IMR-90 (cell line): ENCODE results near the gene KRTAP10-11. TPM values are rescaled to one million over a fixed set of nuclear protein-coding genes. Genes with fewer than 3 reads are reported as not detected.

ENCODE experiments used
- ATAC-seq: fragments of 200-7000 bp; cut with Tn5 transposase; 2 replicates; pipeline ENCODE4 v1.9.1; 2020; ENCODE audit warnings: low read depth, mild to moderate bottlenecking, moderate library complexity
- BruUV-seq: library from RNA; stranded (reverse); fragments of 400-500 nt; replicated peaks from 2 replicates; lab custom pipeline; 2021; lab: Mats Ljungman, UMichigan
- CTCF ChIA-PET: fragments of 300-600 bp; formaldehyde crosslinking; extraction: SDS; loops from one replicate; lab custom pipeline; 2021; ENCODE audit warnings: antibody characterized with exemption; lab: Yijun Ruan, JAX
- POLR2A ChIA-PET: fragments of 300-600 bp; sonication (Branson Sonifier 250); formaldehyde crosslinking; loops from one replicate; lab custom pipeline; 2022; ENCODE audit warnings: antibody characterized with exemption; ENCODE audit not compliant: unreplicated experiment; lab: Charles Lee
- DNase-seq: peaks from one replicate; pipeline ENCODE4 v3.0.0; 2013
- H2AFZ ChIP-seq: replicated peaks from 2 replicates; pipeline ENCODE3; 2013; ENCODE audit warnings: low read length, mild to moderate bottlenecking; ENCODE audit not compliant: poor library complexity
- H2AK5ac ChIP-seq: 2 replicates; pipeline ENCODE4 v1.6.1; 2013; ENCODE audit warnings: low read depth, low read length, inconsistent platforms
- H2AK9ac ChIP-seq: replicated peaks from 2 replicates; pipeline ENCODE3; 2013; ENCODE audit warnings: mild to moderate bottlenecking, low read depth, low read length, moderate library complexity; ENCODE audit not compliant: poor library complexity
- H2BK120ac ChIP-seq: 2 replicates; pipeline ENCODE4 v1.6.1; 2013; ENCODE audit warnings: low read depth, low read length, inconsistent platforms
- H2BK15ac ChIP-seq: 3 replicates; pipeline ENCODE4 v1.6.1; 2013; ENCODE audit warnings: low read depth, low read length, inconsistent platforms
- H2BK20ac ChIP-seq: 2 replicates; pipeline ENCODE4 v1.6.1; 2013; ENCODE audit warnings: low read depth, mild to moderate bottlenecking, inconsistent platforms, low read length, moderate library complexity
- H2BK5ac ChIP-seq: 2 replicates; pipeline ENCODE4 v1.6.1; 2013; ENCODE audit warnings: mild to moderate bottlenecking, low read depth, low read length, inconsistent platforms; ENCODE audit not compliant: poor library complexity, severe bottlenecking
- H3K14ac ChIP-seq: replicated peaks from 2 replicates; pipeline ENCODE4 v1.6.1; 2013; ENCODE audit warnings: low read depth, low read length, inconsistent platforms
- H3K18ac ChIP-seq: 2 replicates; pipeline ENCODE4 v1.6.1; 2013; ENCODE audit warnings: low read depth, low read length, control low read depth
- H3K23ac ChIP-seq: 2 replicates; pipeline ENCODE4 v1.6.1; 2013; ENCODE audit warnings: low read depth, low read length, inconsistent platforms
- H3K27ac ChIP-seq: 2 replicates; pipeline ENCODE4 v1.5.1; 2013; ENCODE audit warnings: mild to moderate bottlenecking, control low read depth, low read length; ENCODE audit not compliant: insufficient read depth
- H3K27me3 ChIP-seq: 2 replicates; pipeline ENCODE4 v1.6.1; 2013; ENCODE audit warnings: low read length; ENCODE audit not compliant: control insufficient read depth, insufficient read depth
- H3K36me3 ChIP-seq: 2 replicates; pipeline ENCODE4 v1.6.1; 2013; ENCODE audit warnings: low read length, mixed read lengths; ENCODE audit not compliant: control insufficient read depth, insufficient read depth
- H3K4ac ChIP-seq: 2 replicates; pipeline ENCODE4 v1.6.1; 2013; ENCODE audit warnings: low read depth, low read length, inconsistent platforms
- H3K4me1 ChIP-seq: 2 replicates; pipeline ENCODE4 v1.6.1; 2013; ENCODE audit warnings: low read length, mixed read lengths; ENCODE audit not compliant: control insufficient read depth, insufficient read depth
- H3K4me2 ChIP-seq: 2 replicates; pipeline ENCODE4 v1.6.1; 2013; ENCODE audit warnings: low read depth, mild to moderate bottlenecking, control low read depth, low read length, moderate library complexity
- H3K4me3 ChIP-seq: 2 replicates; pipeline ENCODE4 v1.5.1; 2013; ENCODE audit warnings: low read depth, mild to moderate bottlenecking, control low read depth, low read length, moderate library complexity; ENCODE audit not compliant: insufficient read depth
- H3K56ac ChIP-seq: 2 replicates; pipeline ENCODE4 v1.6.1; 2013; ENCODE audit warnings: low read length, inconsistent platforms; ENCODE audit not compliant: insufficient read depth; ENCODE audit errors: extremely low read depth
- H3K79me1 ChIP-seq, 2 experiments: 2 replicates each; pipeline ENCODE4 v1.6.1; 2013; ENCODE audit warnings: low read length in 2 of 2, inconsistent platforms in 1 of 2, low read depth in 1 of 2
- H3K9ac ChIP-seq: 2 replicates; pipeline ENCODE4 v1.6.1; 2013; ENCODE audit warnings: low read depth, low read length, control low read depth
- H3K9me1 ChIP-seq: 2 replicates; pipeline ENCODE4 v1.6.1; 2013; ENCODE audit warnings: low read length, inconsistent platforms; ENCODE audit not compliant: insufficient read depth
- H3K9me3 ChIP-seq: 2 replicates; pipeline ENCODE4 v1.6.1; 2013; ENCODE audit warnings: low read length; ENCODE audit not compliant: control insufficient read depth, insufficient read depth
- H4K20me1 ChIP-seq: 2 replicates; pipeline ENCODE4 v1.6.1; 2013; ENCODE audit warnings: low read length, inconsistent platforms; ENCODE audit not compliant: insufficient read depth
- H4K5ac ChIP-seq: 2 replicates; pipeline ENCODE4 v1.6.1; 2013; ENCODE audit warnings: mild to moderate bottlenecking, low read depth, low read length, control low read depth
- H4K8ac ChIP-seq, 2 experiments: 2 replicates each; pipeline ENCODE4 v1.6.1; 2013; ENCODE audit warnings: low read depth in 2 of 2, low read length in 2 of 2, control low read depth in 1 of 2, inconsistent platforms in 1 of 2
- H4K91ac ChIP-seq: 2 replicates; pipeline ENCODE4 v1.6.1; 2013; ENCODE audit warnings: low read depth, low read length, inconsistent platforms; ENCODE audit not compliant: insufficient read depth
- FOS ChIP-seq: fragments of 150-350 bp; IDR thresholded peaks from 2 replicates; pipeline ENCODE4 v1.6.1; 2016; ENCODE audit warnings: low read depth, low read length
- RAD21 ChIP-seq: IDR thresholded peaks from 2 replicates; pipeline ENCODE4 v1.6.1; 2012; ENCODE audit warnings: low read length, improper control_type of control experiment
- WGBS, 2 experiments: methylation state at CpG; one replicate each; pipeline versions ENCODE4 v1.1.5 to v1.1.7; 2013; ENCODE audit warnings: missing lambda C conversion rate in 2 of 2; ENCODE audit not compliant: insufficient read length in 1 of 2; ENCODE audit errors: extremely low coverage in 2 of 2; 5-methylcytosine and 5-hydroxymethylcytosine counted together
- dilution Hi-C: fragments of 300-500 bp; cut with HindIII; formaldehyde crosslinking; loops from one replicate; pipeline ENCODE4 v1.14.3; 2018; ENCODE audit warnings: low sequenced_read_pairs; ENCODE audit not compliant: unreplicated experiment
- in situ Hi-C: fragments of 300-500 bp; cut with MboI; formaldehyde crosslinking; loops from 3 replicates; pipeline ENCODE4 v1.14.3; 2019; ENCODE audit warnings: low sequenced_read_pairs, inconsistent platforms, mixed read lengths
- intact Hi-C: fragments of 100-400 bp; cut with micrococcal nuclease; formaldehyde crosslinking; loops from 2 replicates; pipeline ENCODE4 v1.10.0; 2022
- polyA plus RNA-seq, 3 experiments: library from polyadenylated mRNA; depleted of rRNA; stranded (reverse); fragments of >200 nt; gene quantifications; 2 replicates each; pipeline ENCODE4 v1.2.3, GENCODE V29; 2012; ENCODE audit warnings: low replicate concordance in 1 of 3
- total RNA-seq: library from RNA; depleted of rRNA; stranded (reverse); fragments of >200 nt; gene quantifications from 2 replicates; pipeline ENCODE4 v1.2.3, GENCODE V29; 2012

KRTAP10-11 gene
- total and polyA plus RNA-seq, 2 of the 4 experiments (the other 2 are of a cell fraction) = not detected

GRCh38 chr21:44615466-44615865, 30.7 kb upstream of the KRTAP10-11 start:
- ChIA-PET CTCF (no interaction called here), POLR2A (no interaction called here)
- no peak overlapping the region for H3K4me2 ChIP-seq
- H2AFZ ChIP-seq = no peak overlapping the region
- H3K4me1 ChIP-seq = no peaks in the 10 kb centered on the region
- H3K9ac ChIP-seq = no peak overlapping the region
- no peak overlapping the region for H3K56ac ChIP-seq
- DNase-seq (no peak), ATAC-seq (no peak)
- no peak overlapping the region for H2AK9ac ChIP-seq
- peaks cover 13% of the 10 kb centered on the region for H3K9me3 ChIP-seq
- BruUV-seq = no TSS peak
- no peak overlapping the region for H3K14ac ChIP-seq
- dilution Hi-C loops (no loop called here), intact Hi-C loops (no loop called here), in situ Hi-C loops (no loop called here)
- no peaks in the 10 kb centered on the region for H3K9me1 ChIP-seq
- no peak overlapping the region for H3K27ac ChIP-seq
- 61% methylated on average over 2 of the region's 8 CpGs; no CpG with 5 or more reads in 1 of the 2 experiments for WGBS, 2 experiments
- H2BK15ac ChIP-seq = no peak overlapping the region
- H3K23ac ChIP-seq = no peak overlapping the region
- H3K4ac ChIP-seq = no peak overlapping the region
- no peak overlapping the region for H2AK5ac ChIP-seq
- TF ChIP-seq RAD21 (no peak), FOS (no peak)
- H4K20me1 ChIP-seq = no peaks in the 10 kb centered on the region
- peaks cover 3% of the 10 kb centered on the region; the same call in 1 of the 2 replicates for H3K27me3 ChIP-seq
- H4K91ac ChIP-seq = no peak overlapping the region
- no peak overlapping the region for H2BK5ac ChIP-seq
- no peak overlapping the region for H4K8ac ChIP-seq
- no peak overlapping the region for H4K5ac ChIP-seq
- no peak overlapping the region for H2BK120ac ChIP-seq
- H2BK20ac ChIP-seq = no peak overlapping the region
- H3K4me3 ChIP-seq = no peak overlapping the region
- no peaks in the 10 kb centered on the region for H3K36me3 ChIP-seq
- H3K79me1 ChIP-seq = no peaks in the 10 kb centered on the region
- no peak overlapping the region for H3K18ac ChIP-seq
